Islet of Langerhans (tissue), 1 donor: ENCODE data around the gene SAP30BP.

ENCODE experiments used
- FAIRE-seq: peaks from one replicate; lab custom pipeline; 2011; peaks lifted over from hg19 to GRCh38; lab: Jason Lieb, UNC

SAP30BP gene

GRCh38 chr17:75721463-75722011 is 54.4 kb downstream of the SAP30BP start:
- no peak for FAIRE-seq

DNA sequence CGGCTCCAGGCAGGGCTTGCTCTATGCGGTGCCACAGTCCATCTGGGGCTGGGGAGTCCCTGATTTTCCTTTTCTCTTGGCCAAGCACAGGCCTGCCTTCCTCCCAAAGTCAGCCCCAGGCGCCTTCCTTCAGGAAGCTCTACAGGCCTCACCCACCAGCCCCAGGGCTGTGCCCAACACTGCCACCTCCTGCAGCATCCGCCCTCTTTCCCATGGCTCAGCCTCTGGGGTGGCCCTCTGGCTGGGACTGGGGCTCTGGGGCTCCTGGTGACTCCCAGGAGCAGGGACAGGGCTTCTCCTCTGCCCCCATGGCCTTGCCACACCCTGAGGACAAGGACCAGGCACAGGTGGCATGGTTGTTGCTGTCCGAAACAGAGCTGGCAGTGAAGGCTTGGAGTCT is 54.9 kb downstream of the SAP30BP start:
- no peak for FAIRE-seq

GRCh38 chr17:75722542-75723095 is 55.5 kb downstream of the SAP30BP start:
- FAIRE-seq, result no peak

- FAIRE-seq, result no peak
Measured at GRCh38 chr17:75723171-75723930, 56.2 kb downstream of the SAP30BP start.

GRCh38 chr17:75724016-75725003 is 57.2 kb downstream of the SAP30BP start:
- no peak for FAIRE-seq

DNA sequence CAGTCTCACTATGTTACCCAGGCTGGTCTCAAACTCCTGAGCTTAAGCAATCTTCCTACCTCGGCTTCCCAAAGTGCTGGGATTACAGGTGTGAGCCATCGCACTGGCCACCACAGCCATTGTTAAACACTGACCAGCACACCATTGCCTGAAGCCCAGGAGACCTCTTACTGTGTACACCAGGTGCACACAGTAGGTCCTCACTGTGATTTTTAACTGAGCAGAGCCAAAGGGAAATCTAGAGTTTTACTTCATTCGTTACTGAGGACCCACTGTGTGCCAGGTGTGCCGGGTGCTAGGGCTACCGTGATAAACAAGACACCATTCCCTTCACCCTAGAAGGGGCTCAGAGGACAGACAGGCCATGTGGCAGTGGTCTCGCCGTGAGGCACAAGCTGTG is 58.4 kb downstream of the SAP30BP start:
- FAIRE-seq, result no peak

- FAIRE-seq, result no peak
Measured at GRCh38 chr17:75727391-75727790, 60.3 kb downstream of the SAP30BP start.

DNA sequence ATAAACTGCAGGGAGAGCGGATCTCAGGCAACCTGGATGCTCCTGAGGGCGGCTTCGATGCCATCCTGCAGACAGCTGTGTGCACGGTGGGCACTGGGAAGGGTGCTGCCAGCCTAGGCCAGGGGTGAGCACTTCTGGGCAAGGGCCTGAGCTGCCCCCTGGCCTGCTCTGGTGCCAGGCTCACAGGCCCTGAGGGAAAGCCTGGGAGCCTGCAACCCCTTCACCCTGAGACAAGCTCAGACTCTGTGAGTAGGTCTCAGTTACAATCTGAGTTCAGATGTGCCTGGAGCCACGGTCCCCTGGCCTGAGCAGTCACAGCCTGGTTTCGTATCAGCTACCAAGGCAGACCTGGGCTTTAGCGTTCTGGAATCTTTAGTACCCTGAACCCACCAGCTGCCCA is 62.2 kb downstream of the SAP30BP start:
- FAIRE-seq, result no peak

- FAIRE-seq, result no peak
Measured at GRCh38 chr17:75730065-75730464, 62.9 kb downstream of the SAP30BP start.

DNA sequence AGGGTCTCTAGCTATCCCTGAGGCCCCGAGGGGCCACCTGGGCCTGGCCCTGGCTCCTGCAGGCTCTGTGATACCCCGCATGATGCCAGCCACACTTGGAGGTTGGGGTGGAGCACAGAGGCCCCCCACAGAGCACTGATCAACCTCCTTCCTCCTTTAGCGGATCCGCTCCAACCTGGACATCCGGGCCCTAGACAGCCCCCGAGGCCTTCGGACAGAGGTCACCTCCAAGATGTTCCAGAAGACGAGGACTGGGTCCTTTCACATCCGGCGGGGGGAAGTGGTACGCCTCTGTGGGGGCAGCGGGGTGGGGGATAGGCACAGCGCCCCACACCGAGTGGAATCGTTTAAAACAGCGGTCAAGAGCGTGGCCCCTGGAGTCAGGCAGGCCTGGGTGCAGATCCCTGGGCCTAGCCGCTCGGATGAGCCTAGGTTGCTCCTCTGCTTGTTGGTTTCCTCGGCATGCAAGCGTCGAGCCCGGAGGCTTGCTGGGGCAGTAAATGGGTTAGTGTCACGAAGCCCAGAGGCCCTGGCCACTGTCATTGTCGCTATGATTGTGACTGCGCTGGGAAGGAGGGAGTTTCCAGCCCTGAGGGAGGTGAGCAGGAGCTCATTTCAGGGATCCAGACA is 64.1 kb downstream of the SAP30BP start:
- no peak for FAIRE-seq

DNA sequence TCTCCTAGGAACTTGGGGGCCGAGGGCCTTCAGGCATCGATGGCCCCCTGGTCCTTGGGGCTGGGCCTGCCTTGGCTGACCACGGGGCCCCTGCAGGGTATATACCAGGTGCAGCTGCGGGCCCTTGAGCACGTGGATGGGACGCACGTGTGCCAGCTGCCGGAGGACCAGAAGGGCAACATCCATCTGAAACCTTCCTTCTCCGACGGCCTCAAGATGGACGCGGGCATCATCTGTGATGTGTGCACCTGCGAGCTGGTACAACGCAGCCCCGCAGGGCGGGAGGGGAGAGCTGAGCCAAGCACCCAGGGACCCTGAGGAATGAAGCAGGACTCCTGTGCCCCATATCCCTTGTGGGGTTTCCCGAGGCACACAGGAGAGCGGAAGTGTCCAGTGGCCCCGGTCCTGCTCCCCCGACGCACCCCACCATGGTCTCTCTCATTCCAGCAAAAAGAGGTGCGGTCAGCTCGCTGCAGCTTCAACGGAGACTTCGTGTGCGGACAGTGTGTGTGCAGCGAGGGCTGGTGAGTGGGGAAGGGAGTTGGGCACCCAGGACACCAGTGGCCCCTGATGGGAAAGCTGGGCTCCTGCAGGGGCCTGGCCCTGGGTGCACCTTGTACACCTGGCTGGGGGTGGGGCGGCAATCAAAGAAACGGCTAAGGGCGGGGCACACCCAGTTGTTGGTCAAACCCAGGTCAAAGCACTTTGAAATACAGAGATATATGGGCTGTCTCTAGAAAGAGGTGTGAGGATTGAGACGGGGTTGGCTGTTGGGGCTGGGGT is 64.8 kb downstream of the SAP30BP start:
- FAIRE-seq, result no peak

- FAIRE-seq, result no peak
Measured at GRCh38 chr17:75733471-75733870, 66.3 kb downstream of the SAP30BP start.

DNA sequence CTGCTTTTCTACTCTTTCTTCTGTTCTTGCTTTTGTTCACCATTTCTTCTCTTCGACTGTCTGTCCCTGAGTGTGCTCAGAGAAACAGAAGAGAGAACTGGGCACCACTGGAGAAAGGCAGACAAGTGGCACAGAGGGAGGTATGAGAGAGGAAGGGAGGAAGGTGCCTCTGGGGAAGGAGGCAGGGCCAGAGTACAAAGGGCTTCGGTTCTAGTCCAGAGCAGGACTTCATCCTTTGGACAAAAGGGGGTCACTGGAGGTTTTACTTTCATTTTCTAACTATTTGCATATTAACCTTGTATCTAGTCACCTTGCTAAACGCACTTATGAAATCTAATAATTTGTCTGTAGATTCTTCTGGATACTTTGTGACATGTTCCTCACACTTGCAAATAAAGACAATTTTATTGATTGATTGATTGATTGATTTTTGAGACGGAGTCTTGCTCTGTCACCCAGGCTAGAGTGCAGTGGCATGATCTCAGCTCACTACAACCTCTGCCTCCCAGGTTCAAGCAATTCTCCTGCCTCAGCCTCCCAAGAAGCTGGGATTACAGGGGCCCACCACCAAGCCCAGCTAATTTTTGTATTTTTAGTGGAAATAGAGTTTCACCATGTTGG is 67.6 kb downstream of the SAP30BP start:
- no peak for FAIRE-seq

DNA sequence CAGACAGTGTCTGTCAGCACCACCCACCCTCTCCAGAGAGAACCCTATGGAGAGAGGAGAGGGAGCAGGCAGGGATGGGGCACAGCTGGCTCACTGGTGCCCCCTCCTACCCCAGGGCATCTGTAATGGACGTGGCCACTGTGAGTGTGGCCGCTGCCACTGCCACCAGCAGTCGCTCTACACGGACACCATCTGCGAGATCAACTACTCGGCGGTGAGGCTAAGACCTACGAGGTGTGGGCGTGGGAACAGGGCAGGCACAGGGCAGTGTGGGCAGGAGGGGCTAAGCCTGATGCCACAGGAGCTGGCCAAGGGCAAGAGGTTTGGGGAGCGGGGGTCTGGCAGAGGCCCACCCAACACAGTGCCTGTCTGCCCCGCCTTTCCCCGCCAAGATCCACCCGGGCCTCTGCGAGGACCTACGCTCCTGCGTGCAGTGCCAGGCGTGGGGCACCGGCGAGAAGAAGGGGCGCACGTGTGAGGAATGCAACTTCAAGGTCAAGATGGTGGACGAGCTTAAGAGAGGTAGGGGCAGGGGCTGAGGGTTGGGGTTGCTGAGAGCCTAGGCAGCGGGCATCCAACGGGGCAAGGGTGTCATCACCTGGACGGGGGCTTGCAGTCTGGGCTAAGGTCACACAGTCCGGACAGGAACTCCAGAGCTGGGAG is 69.2 kb downstream of the SAP30BP start:
- no peak for FAIRE-seq

- FAIRE-seq, result no peak
Measured at GRCh38 chr17:75737133-75737962, 70.2 kb downstream of the SAP30BP start.

DNA sequence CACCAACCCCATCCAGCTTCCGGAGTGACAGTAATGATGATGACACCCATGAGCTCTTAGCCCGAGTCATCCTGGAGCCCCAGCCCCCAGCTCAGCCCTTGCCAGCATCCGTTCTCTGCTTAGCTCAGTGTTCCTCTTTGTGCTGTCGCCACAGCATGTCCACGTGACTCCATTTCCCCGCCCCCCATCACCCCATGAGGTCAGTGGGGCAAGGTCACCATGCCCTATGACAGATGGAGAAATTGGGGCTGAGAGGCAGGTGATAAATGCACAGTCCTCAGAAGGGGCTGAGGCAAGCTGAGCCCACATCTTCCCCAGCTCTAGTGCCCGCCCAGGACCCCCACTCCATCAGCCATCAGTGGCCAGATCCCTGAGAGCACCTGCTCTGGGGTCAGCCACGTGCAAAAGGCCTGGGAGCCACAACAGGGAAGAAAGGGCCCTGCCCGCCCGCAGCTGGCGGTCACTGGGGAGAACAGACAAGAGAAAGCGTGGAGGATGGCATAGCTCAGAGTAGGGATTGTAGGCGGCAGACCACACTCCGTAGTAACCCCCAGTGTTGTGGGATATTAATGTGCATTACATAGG is 71.2 kb downstream of the SAP30BP start:
- FAIRE-seq, result no peak

DNA sequence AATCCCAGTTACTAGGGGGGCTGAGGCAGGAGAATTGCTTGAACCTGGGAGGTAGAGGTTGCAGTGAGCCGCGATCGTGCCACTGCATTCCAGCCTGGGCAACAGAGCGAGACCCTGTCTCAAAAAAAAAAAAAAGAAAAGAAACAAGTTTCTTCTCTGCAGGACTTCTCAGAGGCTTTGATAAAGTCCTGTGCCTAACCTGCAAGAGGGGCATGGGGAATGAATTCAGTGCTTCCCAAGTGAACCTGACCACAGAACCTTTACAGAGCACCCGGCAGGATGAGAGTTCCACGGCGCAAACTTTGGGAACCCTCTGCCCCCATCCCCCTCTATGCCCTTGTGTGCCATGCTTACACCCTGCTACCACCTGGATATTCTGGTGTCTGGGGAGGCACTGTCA is 72.0 kb downstream of the SAP30BP start:
- FAIRE-seq, result no peak

DNA sequence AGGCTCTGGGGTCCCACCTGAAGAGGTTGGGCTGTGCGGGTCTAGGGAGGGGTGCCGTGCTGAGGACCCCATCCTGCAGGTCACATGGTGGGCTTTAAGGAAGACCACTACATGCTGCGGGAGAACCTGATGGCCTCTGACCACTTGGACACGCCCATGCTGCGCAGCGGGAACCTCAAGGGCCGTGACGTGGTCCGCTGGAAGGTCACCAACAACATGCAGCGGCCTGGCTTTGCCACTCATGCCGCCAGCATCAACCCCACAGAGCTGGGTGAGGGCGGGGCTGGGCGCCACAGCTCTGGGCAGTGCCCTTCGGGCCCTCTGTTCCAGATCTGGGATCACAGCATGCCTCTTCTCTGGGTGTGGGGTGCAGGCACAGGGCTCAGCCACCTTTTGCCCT is 72.7 kb downstream of the SAP30BP start:
- FAIRE-seq, result no peak

GRCh38 chr17:75740215-75740614 is 73.1 kb downstream of the SAP30BP start:
- FAIRE-seq, result no peak
